ENCODE measurements around the gene FLOT1. TPM values are rescaled to one million over a fixed set of nuclear protein-coding genes. Genes with fewer than 3 reads are reported as not detected.
A peak's percentile ranks its signal among the peaks of the same experiment; 100 is the strongest.

The FLOT1 gene
- polyA plus RNA-seq, 1 donor (not counting 4 experiments of a cell fraction or from before 2014, with no cell fraction given), result 21.6 TPM

GRCh38 chr6:30767944-30768301 is 25.4 kb upstream of the FLOT1 start:
- H3K4me1 ChIP-seq (ENCODE audit: control insufficient read depth, extremely low read depth, insufficient read depth, low read length), result peaks cover 44% of the 10 kb centered on the region
- no peaks in the 10 kb centered on the region for H3K9me3 ChIP-seq (ENCODE audit: control insufficient read depth, low read depth, low read length)
- no peaks in the 10 kb centered on the region for H3K79me2 ChIP-seq (ENCODE audit: control insufficient read depth, insufficient read depth, low read length)
- FAIRE-seq (no peak), DNase-seq (ENCODE audit: low read depth, low spot score) (no peak)
- H4K20me1 ChIP-seq (ENCODE audit: control insufficient read depth, extremely low read depth, insufficient read depth, low read length), result no peaks in the 10 kb centered on the region
- no peaks in the 10 kb centered on the region for H3K27me3 ChIP-seq (ENCODE audit: control insufficient read depth, extremely low read depth, insufficient read depth, low read length)
- no peak for TF ChIP-seq CTCF (optimal IDR thresholded peaks at IDR 0.05 in 1 of 3, IDR thresholded peaks at IDR 0.05 in 1 of 3, conservative IDR thresholded peaks at IDR 0.05 in 1 of 3; ENCODE audit: extremely low read depth in 1 of 3, insufficient read depth in 2 of 3, low read length in 3 of 3)
- TF ChIP-seq EZH2 (IDR thresholded peaks at IDR 0.05; ENCODE audit: low read length), result no peak
- H3K9me1 ChIP-seq (ENCODE audit: control insufficient read depth, extremely low read depth, insufficient read depth, low read length), result no peaks in the 10 kb centered on the region
- H3K9ac ChIP-seq (ENCODE audit: control insufficient read depth, extremely low read depth, insufficient read depth, low read length), result no peak overlapping the region
- H3K4me2 ChIP-seq (ENCODE audit: control insufficient read depth, extremely low read depth, insufficient read depth, low read depth, low read length), result no peak overlapping the region
- no peaks in the 10 kb centered on the region for H3K36me3 ChIP-seq (ENCODE audit: control insufficient read depth in 2 of 2, extremely low read depth in 1 of 2, insufficient read depth in 2 of 2, low read length in 2 of 2)
- no peak overlapping the region for H2AFZ ChIP-seq (ENCODE audit: control insufficient read depth, low read length)
- no peak overlapping the region for H3K4me3 ChIP-seq (ENCODE audit: control insufficient read depth in 2 of 3, extremely low read depth in 1 of 3, insufficient read depth in 2 of 3, low read depth in 1 of 3, low read length in 3 of 3)
- peak overlapping the region; percentile 18 for H3K27ac ChIP-seq (ENCODE audit: control insufficient read depth, insufficient read depth, low read length)
- dilution Hi-C loops (cut with MboI; ENCODE audit: extremely low pct_ligation_motif_present, low sequenced_read_pairs), result no loop called here

GRCh38 chr6:30767158-30767943 is 24.9 kb upstream of the FLOT1 start:
- Histone ChIP-seq H3K27me3 (ENCODE audit: control insufficient read depth, extremely low read depth, insufficient read depth, low read length) (no peaks in the 10 kb centered on the region), H3K4me1 (ENCODE audit: control insufficient read depth, extremely low read depth, insufficient read depth, low read length) (peaks cover 44% of the 10 kb centered on the region), H2AFZ (ENCODE audit: control insufficient read depth, low read length) (no peak overlapping the region), H3K27ac (ENCODE audit: control insufficient read depth, insufficient read depth, low read length) (no peak overlapping the region), H3K36me3 (ENCODE audit: control insufficient read depth in 2 of 2, extremely low read depth in 1 of 2, insufficient read depth in 2 of 2, low read length in 2 of 2) (no peaks in the 10 kb centered on the region), H3K9me1 (ENCODE audit: control insufficient read depth, extremely low read depth, insufficient read depth, low read length) (no peaks in the 10 kb centered on the region), H3K9ac (ENCODE audit: control insufficient read depth, extremely low read depth, insufficient read depth, low read length) (no peak overlapping the region), H4K20me1 (ENCODE audit: control insufficient read depth, extremely low read depth, insufficient read depth, low read length) (no peaks in the 10 kb centered on the region), H3K79me2 (ENCODE audit: control insufficient read depth, insufficient read depth, low read length) (no peaks in the 10 kb centered on the region), H3K4me2 (ENCODE audit: control insufficient read depth, extremely low read depth, insufficient read depth, low read depth, low read length) (no peak overlapping the region), H3K9me3 (ENCODE audit: control insufficient read depth, low read depth, low read length) (no peaks in the 10 kb centered on the region), H3K4me3 (ENCODE audit: control insufficient read depth in 2 of 3, extremely low read depth in 1 of 3, insufficient read depth in 2 of 3, low read depth in 1 of 3, low read length in 3 of 3) (no peak overlapping the region)
- TF ChIP-seq EZH2 (IDR thresholded peaks at IDR 0.05; ENCODE audit: low read length), result no peak
- TF ChIP-seq CTCF (optimal IDR thresholded peaks at IDR 0.05 in 1 of 3, IDR thresholded peaks at IDR 0.05 in 1 of 3, conservative IDR thresholded peaks at IDR 0.05 in 1 of 3; ENCODE audit: extremely low read depth in 1 of 3, insufficient read depth in 2 of 3, low read length in 3 of 3), result no peak
- DNase-seq (ENCODE audit: low read depth, low spot score), result no peak
- dilution Hi-C loops (cut with MboI; ENCODE audit: extremely low pct_ligation_motif_present, low sequenced_read_pairs), result no loop called here
- no peak for FAIRE-seq

Data from keratinocyte (primary cell).